Neural cell (in vitro differentiated cells): ENCODE data around the gene PLEKHD1.

Experiments
- CTCF ChIP-seq: fragments of 450-650 bp; IDR thresholded peaks from 2 replicates; pipeline ENCODE4 v1.5.1; 2014; ENCODE audit warnings: antibody characterized with exemption, mild to moderate bottlenecking, moderate library complexity; ENCODE audit not compliant: poor library complexity, severe bottlenecking
- EP300 ChIP-seq: fragments of 450-650 bp; conservative IDR thresholded peaks from 2 replicates; pipeline ENCODE4 v1.6.1; 2014; ENCODE audit warnings: antibody characterized with exemption, mild to moderate bottlenecking, moderate library complexity; ENCODE audit not compliant: poor library complexity, severe bottlenecking
- EZH2 ChIP-seq: fragments of 200-600, 300-800 bp; shearing (Covaris generic), sonication (generic); IDR thresholded peaks from 2 replicates; pipeline ENCODE4 v1.6.1; 2014; ENCODE audit warnings: antibody characterized with exemption, low read length, borderline replicate concordance, mild to moderate bottlenecking; ENCODE audit not compliant: insufficient read depth, poor library complexity, severe bottlenecking
- POLR2AphosphoS5 ChIP-seq: IDR thresholded peaks from 2 replicates; pipeline ENCODE4 v1.6.1; 2012
- SMC3 ChIP-seq: fragments of 450-650 bp; conservative IDR thresholded peaks from 2 replicates; pipeline ENCODE4 v1.6.1; 2014; ENCODE audit warnings: antibody characterized with exemption, mild to moderate bottlenecking, moderate library complexity; ENCODE audit not compliant: poor library complexity
- TAF1 ChIP-seq: IDR thresholded peaks from 2 replicates; pipeline ENCODE4 v1.6.1; 2012; ENCODE audit warnings: low read depth
- TF ChIP-seq, protein P1 (sequence below): IDR thresholded peaks from 2 replicates; pipeline ENCODE4 v1.6.1; 2012; ENCODE audit warnings: borderline replicate concordance

- TF ChIP-seq EZH2 (no peak), EP300 (no peak), CTCF (no peak), TAF1 (no peak), POLR2AphosphoS5 (no peak), SMC3 (no peak)
- TF ChIP-seq, protein P1, sequence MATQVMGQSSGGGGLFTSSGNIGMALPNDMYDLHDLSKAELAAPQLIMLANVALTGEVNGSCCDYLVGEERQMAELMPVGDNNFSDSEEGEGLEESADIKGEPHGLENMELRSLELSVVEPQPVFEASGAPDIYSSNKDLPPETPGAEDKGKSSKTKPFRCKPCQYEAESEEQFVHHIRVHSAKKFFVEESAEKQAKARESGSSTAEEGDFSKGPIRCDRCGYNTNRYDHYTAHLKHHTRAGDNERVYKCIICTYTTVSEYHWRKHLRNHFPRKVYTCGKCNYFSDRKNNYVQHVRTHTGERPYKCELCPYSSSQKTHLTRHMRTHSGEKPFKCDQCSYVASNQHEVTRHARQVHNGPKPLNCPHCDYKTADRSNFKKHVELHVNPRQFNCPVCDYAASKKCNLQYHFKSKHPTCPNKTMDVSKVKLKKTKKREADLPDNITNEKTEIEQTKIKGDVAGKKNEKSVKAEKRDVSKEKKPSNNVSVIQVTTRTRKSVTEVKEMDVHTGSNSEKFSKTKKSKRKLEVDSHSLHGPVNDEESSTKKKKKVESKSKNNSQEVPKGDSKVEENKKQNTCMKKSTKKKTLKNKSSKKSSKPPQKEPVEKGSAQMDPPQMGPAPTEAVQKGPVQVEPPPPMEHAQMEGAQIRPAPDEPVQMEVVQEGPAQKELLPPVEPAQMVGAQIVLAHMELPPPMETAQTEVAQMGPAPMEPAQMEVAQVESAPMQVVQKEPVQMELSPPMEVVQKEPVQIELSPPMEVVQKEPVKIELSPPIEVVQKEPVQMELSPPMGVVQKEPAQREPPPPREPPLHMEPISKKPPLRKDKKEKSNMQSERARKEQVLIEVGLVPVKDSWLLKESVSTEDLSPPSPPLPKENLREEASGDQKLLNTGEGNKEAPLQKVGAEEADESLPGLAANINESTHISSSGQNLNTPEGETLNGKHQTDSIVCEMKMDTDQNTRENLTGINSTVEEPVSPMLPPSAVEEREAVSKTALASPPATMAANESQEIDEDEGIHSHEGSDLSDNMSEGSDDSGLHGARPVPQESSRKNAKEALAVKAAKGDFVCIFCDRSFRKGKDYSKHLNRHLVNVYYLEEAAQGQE = no peak
These were observed 12.6 kb upstream of the PLEKHD1 start for GRCh38 chr14:69471916-69472315.
